ENCODE measurements around the gene PAM.

DNA sequence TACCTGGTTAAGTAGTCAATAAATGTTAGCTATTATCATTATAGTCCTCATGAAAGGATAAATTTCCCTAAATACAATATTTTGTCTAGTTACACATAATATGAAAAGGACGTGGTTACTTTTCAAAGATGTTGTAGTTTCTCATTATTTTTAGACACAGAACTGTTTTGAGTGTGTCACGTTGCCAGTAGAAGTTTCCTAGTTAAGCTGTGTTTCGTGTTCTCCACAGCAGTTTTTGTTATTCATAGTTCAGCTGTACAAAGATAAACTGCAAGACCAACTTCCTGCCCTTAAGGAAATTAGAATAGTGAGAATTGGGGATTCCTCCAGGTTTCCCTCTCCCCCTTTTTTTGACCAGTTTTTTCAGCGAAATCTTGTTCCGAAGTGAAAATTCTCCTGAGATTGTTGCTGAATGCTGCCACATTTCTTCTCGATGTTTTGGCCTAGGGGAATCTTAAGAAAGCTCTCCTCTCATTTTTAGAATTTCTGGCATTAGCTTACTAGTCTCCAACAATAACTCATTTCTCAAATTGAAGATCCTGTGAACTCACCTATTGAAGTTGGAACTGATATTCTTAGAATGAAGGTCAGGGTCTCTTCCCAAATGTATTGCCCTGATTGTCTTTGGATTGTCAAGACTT lies 176.1 kb downstream of the PAM start:
- TF ChIP-seq, protein P1, sequence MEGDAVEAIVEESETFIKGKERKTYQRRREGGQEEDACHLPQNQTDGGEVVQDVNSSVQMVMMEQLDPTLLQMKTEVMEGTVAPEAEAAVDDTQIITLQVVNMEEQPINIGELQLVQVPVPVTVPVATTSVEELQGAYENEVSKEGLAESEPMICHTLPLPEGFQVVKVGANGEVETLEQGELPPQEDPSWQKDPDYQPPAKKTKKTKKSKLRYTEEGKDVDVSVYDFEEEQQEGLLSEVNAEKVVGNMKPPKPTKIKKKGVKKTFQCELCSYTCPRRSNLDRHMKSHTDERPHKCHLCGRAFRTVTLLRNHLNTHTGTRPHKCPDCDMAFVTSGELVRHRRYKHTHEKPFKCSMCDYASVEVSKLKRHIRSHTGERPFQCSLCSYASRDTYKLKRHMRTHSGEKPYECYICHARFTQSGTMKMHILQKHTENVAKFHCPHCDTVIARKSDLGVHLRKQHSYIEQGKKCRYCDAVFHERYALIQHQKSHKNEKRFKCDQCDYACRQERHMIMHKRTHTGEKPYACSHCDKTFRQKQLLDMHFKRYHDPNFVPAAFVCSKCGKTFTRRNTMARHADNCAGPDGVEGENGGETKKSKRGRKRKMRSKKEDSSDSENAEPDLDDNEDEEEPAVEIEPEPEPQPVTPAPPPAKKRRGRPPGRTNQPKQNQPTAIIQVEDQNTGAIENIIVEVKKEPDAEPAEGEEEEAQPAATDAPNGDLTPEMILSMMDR (IDR thresholded peaks at IDR 0.05): no peak
- no peak for TF ChIP-seq POLR2A (IDR thresholded peaks at IDR 0.05)

Data from prostate gland (tissue), 2 donors.